ENCODE measurements around the gene C15orf61. TPM values are rescaled to one million over a fixed set of nuclear protein-coding genes. Genes with fewer than 3 reads are reported as not detected.

Gene C15orf61
- total RNA-seq, 1 donor = 10.1 TPM

- Histone ChIP-seq H3K4me2 (ENCODE audit: insufficient read depth, low read length) (no peak overlapping the region), H3K27me3 (ENCODE audit: insufficient read depth, low read length) (no peaks in the 10 kb centered on the region), H3K9me3 (ENCODE audit: low read depth, low read length) (no peaks in the 10 kb centered on the region), H3K36me3 (ENCODE audit: insufficient read depth, low read length) (no peaks in the 10 kb centered on the region), H4K20me1 (ENCODE audit: insufficient read depth, low read length) (peaks cover 3% of the 10 kb centered on the region), H2AFZ (ENCODE audit: low read length) (no peak overlapping the region), H3K4me1 (ENCODE audit: insufficient read depth, low read length) (peaks cover 10% of the 10 kb centered on the region), H3K79me2 (ENCODE audit: insufficient read depth, low read length) (no peaks in the 10 kb centered on the region), H3K27ac (ENCODE audit: low read depth, low read length) (no peak overlapping the region), H3K4me3 (ENCODE audit: insufficient read depth, low read length) (no peak overlapping the region)
- no peak for DNase-seq (ENCODE audit: insufficient read length, low spot score, missing footprints)
- TF ChIP-seq CTCF (IDR thresholded peaks at IDR 0.05; ENCODE audit: extremely low read depth, low read depth, low read length) = no peak
These were observed 28.8 kb downstream of the C15orf61 start for GRCh38 chr15:67549736-67550135.

GRCh38 chr15:67550522-67550921, 29.6 kb downstream of the C15orf61 start:
- no peaks in the 10 kb centered on the region for H3K27me3 ChIP-seq (ENCODE audit: insufficient read depth, low read length)
- peaks cover 10% of the 10 kb centered on the region for H3K4me1 ChIP-seq (ENCODE audit: insufficient read depth, low read length)
- no peak overlapping the region for H2AFZ ChIP-seq (ENCODE audit: low read length)
- H4K20me1 ChIP-seq (ENCODE audit: insufficient read depth, low read length) = peaks cover 3% of the 10 kb centered on the region
- H3K4me3 ChIP-seq (ENCODE audit: insufficient read depth, low read length) = no peak overlapping the region
- no peaks in the 10 kb centered on the region for H3K79me2 ChIP-seq (ENCODE audit: insufficient read depth, low read length)
- no peak overlapping the region for H3K27ac ChIP-seq (ENCODE audit: low read depth, low read length)
- DNase-seq (ENCODE audit: insufficient read length, low spot score, missing footprints) = peak; percentile 69
- TF ChIP-seq CTCF (IDR thresholded peaks at IDR 0.05; ENCODE audit: extremely low read depth, low read depth, low read length) = no peak
- H3K9me3 ChIP-seq (ENCODE audit: low read depth, low read length) = no peaks in the 10 kb centered on the region
- no peaks in the 10 kb centered on the region for H3K36me3 ChIP-seq (ENCODE audit: insufficient read depth, low read length)
- no peak overlapping the region for H3K4me2 ChIP-seq (ENCODE audit: insufficient read depth, low read length)

GRCh38 chr15:67551207-67551743, 30.3 kb downstream of the C15orf61 start:
- no peak for DNase-seq (ENCODE audit: insufficient read length, low spot score, missing footprints)
- H3K4me2 ChIP-seq (ENCODE audit: insufficient read depth, low read length) = no peak overlapping the region
- peaks cover 3% of the 10 kb centered on the region for H4K20me1 ChIP-seq (ENCODE audit: insufficient read depth, low read length)
- H3K27ac ChIP-seq (ENCODE audit: low read depth, low read length) = no peak overlapping the region
- peaks cover 10% of the 10 kb centered on the region for H3K4me1 ChIP-seq (ENCODE audit: insufficient read depth, low read length)
- H3K4me3 ChIP-seq (ENCODE audit: insufficient read depth, low read length) = no peak overlapping the region
- no peak overlapping the region for H2AFZ ChIP-seq (ENCODE audit: low read length)
- TF ChIP-seq CTCF (IDR thresholded peaks at IDR 0.05; ENCODE audit: extremely low read depth, low read depth, low read length) = no peak
- no peaks in the 10 kb centered on the region for H3K27me3 ChIP-seq (ENCODE audit: insufficient read depth, low read length)
- no peaks in the 10 kb centered on the region for H3K36me3 ChIP-seq (ENCODE audit: insufficient read depth, low read length)
- H3K9me3 ChIP-seq (ENCODE audit: low read depth, low read length) = no peaks in the 10 kb centered on the region
- H3K79me2 ChIP-seq (ENCODE audit: insufficient read depth, low read length) = no peaks in the 10 kb centered on the region

- Histone ChIP-seq H3K36me3 (ENCODE audit: insufficient read depth, low read length) (no peaks in the 10 kb centered on the region), H3K4me3 (ENCODE audit: insufficient read depth, low read length) (no peak overlapping the region), H2AFZ (ENCODE audit: low read length) (no peak overlapping the region), H3K9me3 (ENCODE audit: low read depth, low read length) (no peaks in the 10 kb centered on the region), H3K27ac (ENCODE audit: low read depth, low read length) (no peak overlapping the region), H3K4me1 (ENCODE audit: insufficient read depth, low read length) (no peaks in the 10 kb centered on the region), H3K4me2 (ENCODE audit: insufficient read depth, low read length) (no peak overlapping the region), H3K27me3 (ENCODE audit: insufficient read depth, low read length) (no peaks in the 10 kb centered on the region), H4K20me1 (ENCODE audit: insufficient read depth, low read length) (no peaks in the 10 kb centered on the region), H3K79me2 (ENCODE audit: insufficient read depth, low read length) (no peaks in the 10 kb centered on the region)
- no peak for TF ChIP-seq CTCF (IDR thresholded peaks at IDR 0.05; ENCODE audit: extremely low read depth, low read depth, low read length)
- DNase-seq (ENCODE audit: insufficient read length, low spot score, missing footprints) = no peak
These were observed 33.6 kb downstream of the C15orf61 start for GRCh38 chr15:67554580-67554979.

All from osteoblast (primary cell).